Measurements from ENCODE around the gene PID1. TPM values are rescaled to one million over a fixed set of nuclear protein-coding genes. Genes with fewer than 3 reads are reported as not detected.

The PID1 gene
- total RNA-seq, 1 experiment from 2014 or later = not detected

DNA sequence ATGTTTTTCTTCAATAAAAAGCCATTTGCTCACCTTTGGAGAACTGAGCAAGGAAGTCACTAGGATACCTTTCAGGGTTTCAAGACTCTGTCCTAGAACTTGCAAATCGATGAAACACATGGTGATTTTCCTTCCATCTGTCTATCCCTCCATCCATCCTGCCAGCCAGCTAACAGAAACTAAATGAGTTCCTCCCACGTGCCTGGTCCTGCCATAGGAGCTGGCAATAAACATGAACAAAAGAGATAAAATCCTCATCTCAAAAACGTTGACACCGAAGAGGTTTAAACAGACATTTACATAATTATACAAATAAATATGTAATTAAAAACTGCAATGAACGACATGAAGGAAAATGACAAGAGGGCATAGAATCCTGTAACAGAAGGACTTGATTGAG lies 249.0 kb downstream of the PID1 start:
- no peaks in the 10 kb centered on the region for H4K20me1 ChIP-seq (ENCODE audit: insufficient read depth)
- no peaks in the 10 kb centered on the region for H3K27me3 ChIP-seq (ENCODE audit: insufficient read depth, low read depth)
- H3K4me3 ChIP-seq = no peak overlapping the region
- H3K4me2 ChIP-seq = no peak overlapping the region
- H3K9me3 ChIP-seq (ENCODE audit: insufficient read depth, low read depth) = no peaks in the 10 kb centered on the region
- no peaks in the 10 kb centered on the region for H3K9me2 ChIP-seq (ENCODE audit: insufficient read depth)
- TF ChIP-seq, protein P1, sequence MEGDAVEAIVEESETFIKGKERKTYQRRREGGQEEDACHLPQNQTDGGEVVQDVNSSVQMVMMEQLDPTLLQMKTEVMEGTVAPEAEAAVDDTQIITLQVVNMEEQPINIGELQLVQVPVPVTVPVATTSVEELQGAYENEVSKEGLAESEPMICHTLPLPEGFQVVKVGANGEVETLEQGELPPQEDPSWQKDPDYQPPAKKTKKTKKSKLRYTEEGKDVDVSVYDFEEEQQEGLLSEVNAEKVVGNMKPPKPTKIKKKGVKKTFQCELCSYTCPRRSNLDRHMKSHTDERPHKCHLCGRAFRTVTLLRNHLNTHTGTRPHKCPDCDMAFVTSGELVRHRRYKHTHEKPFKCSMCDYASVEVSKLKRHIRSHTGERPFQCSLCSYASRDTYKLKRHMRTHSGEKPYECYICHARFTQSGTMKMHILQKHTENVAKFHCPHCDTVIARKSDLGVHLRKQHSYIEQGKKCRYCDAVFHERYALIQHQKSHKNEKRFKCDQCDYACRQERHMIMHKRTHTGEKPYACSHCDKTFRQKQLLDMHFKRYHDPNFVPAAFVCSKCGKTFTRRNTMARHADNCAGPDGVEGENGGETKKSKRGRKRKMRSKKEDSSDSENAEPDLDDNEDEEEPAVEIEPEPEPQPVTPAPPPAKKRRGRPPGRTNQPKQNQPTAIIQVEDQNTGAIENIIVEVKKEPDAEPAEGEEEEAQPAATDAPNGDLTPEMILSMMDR (conservative IDR thresholded peaks at IDR 0.05) = no peak
- no peak for TF ChIP-seq EZH2 (IDR thresholded peaks at IDR 0.05; ENCODE audit: low read depth)
- H3K79me2 ChIP-seq (ENCODE audit: low read depth) = no peaks in the 10 kb centered on the region
- no peak for DNase-seq
- intact Hi-C loops (cut with micrococcal nuclease; ENCODE audit: unreplicated experiment) = no loop called here
- no peaks in the 10 kb centered on the region for H3K36me3 ChIP-seq (ENCODE audit: low read depth)
- H3F3A ChIP-seq (ENCODE audit: insufficient read depth, low read depth) = no peaks in the 10 kb centered on the region
- H2AFZ ChIP-seq = no peak overlapping the region
- H3K4me1 ChIP-seq (replicated peaks; ENCODE audit: insufficient read depth) = no peaks in the 10 kb centered on the region
- no peak overlapping the region for H3K27ac ChIP-seq
- POLR2A ChIA-PET (ENCODE audit: unreplicated experiment) = no interaction called here
- BruUV-seq (replicated peaks) = no TSS peak
- CTCF ChIA-PET = no interaction called here

DNA sequence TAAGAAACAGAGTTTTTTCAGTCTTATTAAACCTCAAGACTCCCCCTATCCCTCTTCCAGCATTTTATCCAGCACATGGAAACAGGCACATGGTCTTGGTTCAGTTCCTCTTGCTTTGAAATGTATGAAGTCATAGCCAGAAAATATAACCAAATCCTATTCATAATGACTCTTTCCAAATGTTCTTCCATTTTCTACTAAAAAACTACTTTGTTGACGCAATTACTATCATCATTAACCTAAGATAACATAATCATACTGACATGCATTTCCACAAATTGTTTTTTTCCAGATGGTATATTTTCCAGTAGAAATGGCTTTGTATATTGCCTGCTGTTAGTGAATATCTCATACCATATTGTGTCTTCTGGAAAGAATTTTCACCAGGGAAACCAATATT lies 261.3 kb downstream of the PID1 start:
- POLR2A ChIA-PET (ENCODE audit: unreplicated experiment) = no interaction called here

DNA sequence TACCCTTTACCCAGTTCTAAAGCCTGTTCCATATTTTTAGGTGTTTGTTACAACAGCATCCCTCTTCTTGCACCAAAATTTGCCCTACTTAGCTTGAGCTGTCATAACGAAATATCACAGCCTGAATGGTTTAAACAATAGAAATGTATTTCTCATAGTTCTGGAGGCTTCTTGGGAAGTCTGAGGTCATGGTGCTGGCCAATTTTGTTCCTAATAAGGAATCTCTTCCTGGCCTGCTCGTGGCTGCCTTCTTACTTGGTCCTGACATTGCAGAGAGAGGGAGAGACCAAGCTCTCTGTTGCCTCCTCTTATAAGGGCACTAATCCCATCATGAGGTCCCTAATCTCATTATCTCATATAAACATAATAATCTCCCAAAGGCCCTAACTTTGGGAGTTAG lies 267.8 kb downstream of the PID1 start:
- H3F3A ChIP-seq (ENCODE audit: insufficient read depth, low read depth) = no peaks in the 10 kb centered on the region
- no peak overlapping the region for H2AFZ ChIP-seq
- no peaks in the 10 kb centered on the region for H3K9me2 ChIP-seq (ENCODE audit: insufficient read depth)
- H3K9me3 ChIP-seq (ENCODE audit: insufficient read depth, low read depth) = no peaks in the 10 kb centered on the region
- H3K4me3 ChIP-seq = no peak overlapping the region
- intact Hi-C loops (cut with micrococcal nuclease; ENCODE audit: unreplicated experiment) = no loop called here
- no TSS peak for BruUV-seq (replicated peaks)
- no peaks in the 10 kb centered on the region for H3K4me1 ChIP-seq (replicated peaks; ENCODE audit: insufficient read depth)
- no peak for TF ChIP-seq EZH2 (IDR thresholded peaks at IDR 0.05; ENCODE audit: low read depth)
- TF ChIP-seq, protein P1 (conservative IDR thresholded peaks at IDR 0.05) = no peak
- H3K4me2 ChIP-seq = no peak overlapping the region
- H3K79me2 ChIP-seq (ENCODE audit: low read depth) = no peaks in the 10 kb centered on the region
- CTCF ChIA-PET = no interaction called here
- no peaks in the 10 kb centered on the region for H3K36me3 ChIP-seq (ENCODE audit: low read depth)
- no peak overlapping the region for H3K27ac ChIP-seq
- H3K27me3 ChIP-seq (ENCODE audit: insufficient read depth, low read depth) = no peaks in the 10 kb centered on the region
- POLR2A ChIA-PET (ENCODE audit: unreplicated experiment) = no interaction called here
- DNase-seq = no peak
- no peaks in the 10 kb centered on the region for H4K20me1 ChIP-seq (ENCODE audit: insufficient read depth)

More for the DNA sequence above, 261.3 kb downstream of the PID1 start:
- Histone ChIP-seq H3K4me1 (replicated peaks; ENCODE audit: insufficient read depth) (no peaks in the 10 kb centered on the region), H3K4me2 (no peak overlapping the region), H3K9me3 (ENCODE audit: insufficient read depth, low read depth) (no peaks in the 10 kb centered on the region), H3K27ac (no peak overlapping the region), H2AFZ (no peak overlapping the region), H3K36me3 (ENCODE audit: low read depth) (no peaks in the 10 kb centered on the region), H4K20me1 (ENCODE audit: insufficient read depth) (no peaks in the 10 kb centered on the region), H3K27me3 (ENCODE audit: insufficient read depth, low read depth) (no peaks in the 10 kb centered on the region; the same call in 1 of the 2 replicates), H3K79me2 (ENCODE audit: low read depth) (no peaks in the 10 kb centered on the region), H3K9me2 (ENCODE audit: insufficient read depth) (no peaks in the 10 kb centered on the region), H3F3A (ENCODE audit: insufficient read depth, low read depth) (no peaks in the 10 kb centered on the region), H3K4me3 (no peak overlapping the region)
- DNase-seq = no peak
- TF ChIP-seq, protein P1 (conservative IDR thresholded peaks at IDR 0.05) = no peak
- TF ChIP-seq EZH2 (IDR thresholded peaks at IDR 0.05; ENCODE audit: low read depth) = no peak
- intact Hi-C loops (cut with micrococcal nuclease; ENCODE audit: unreplicated experiment) = no loop called here
- CTCF ChIA-PET = no interaction called here
- BruUV-seq (replicated peaks) = no TSS peak

Data from PC-9 (cell line).